PFSK-1 (cell line): ENCODE results near the gene BRF1.

Source experiments
- FOXP2 ChIP-seq: optimal IDR thresholded peaks from 2 replicates; pipeline ENCODE3; 2011; ENCODE audit warnings: borderline replicate concordance, control low read depth, inconsistent platforms; ENCODE audit not compliant: insufficient read depth; ENCODE audit errors: extremely low read length, extremely low read depth
- POLR2AphosphoS5 ChIP-seq: IDR thresholded peaks from 2 replicates; pipeline ENCODE4 v1.6.1; 2012; ENCODE audit warnings: low read depth, mild to moderate bottlenecking, control low read depth, low read length, moderate library complexity
- REST ChIP-seq, 2 experiments: IDR thresholded peaks; 2 replicates each; pipeline versions ENCODE4 v1.6.1 to v1.8.0; 2011 to 2012; ENCODE audit warnings: low read depth in 2 of 2, low read length in 2 of 2, control low read depth in 1 of 2, inconsistent platforms in 1 of 2, mild to moderate bottlenecking in 1 of 2, moderate library complexity in 1 of 2; ENCODE audit not compliant: insufficient read depth in 1 of 2
- SIN3A ChIP-seq: IDR thresholded peaks from 2 replicates; pipeline ENCODE4 v1.6.1; 2012; ENCODE audit warnings: mild to moderate bottlenecking, low read length, moderate library complexity, borderline replicate concordance; ENCODE audit not compliant: insufficient read depth
- TAF1 ChIP-seq: IDR thresholded peaks from 2 replicates; pipeline ENCODE4 v1.6.1; 2012; ENCODE audit warnings: low read length, control low read depth, borderline replicate concordance; ENCODE audit not compliant: insufficient read depth

- TF ChIP-seq POLR2AphosphoS5 (0 out of 2 replicates have a peak, but pooled peaks have one; percentile 53), REST (IDR thresholded peaks at IDR 0.05; ENCODE audit: insufficient read depth in 1 of 2, low read depth in 2 of 2, low read length in 2 of 2) (no peak), SIN3A (no peak), TAF1 (no peak), FOXP2 (peak; percentile 76)
Measured at GRCh38 chr14:105248368-105249181, 52.2 kb downstream of the BRF1 start, which contains the start of gene BTBD6.
